T1000 (cell line): ENCODE data around the gene SF1.

ENCODE experiments used
- DNase-seq: peaks from one replicate; lab custom pipeline; 2025; ENCODE audit warnings: mixed read lengths; lab: John Stamatoyannopoulos, UW

The SF1 gene

DNA sequence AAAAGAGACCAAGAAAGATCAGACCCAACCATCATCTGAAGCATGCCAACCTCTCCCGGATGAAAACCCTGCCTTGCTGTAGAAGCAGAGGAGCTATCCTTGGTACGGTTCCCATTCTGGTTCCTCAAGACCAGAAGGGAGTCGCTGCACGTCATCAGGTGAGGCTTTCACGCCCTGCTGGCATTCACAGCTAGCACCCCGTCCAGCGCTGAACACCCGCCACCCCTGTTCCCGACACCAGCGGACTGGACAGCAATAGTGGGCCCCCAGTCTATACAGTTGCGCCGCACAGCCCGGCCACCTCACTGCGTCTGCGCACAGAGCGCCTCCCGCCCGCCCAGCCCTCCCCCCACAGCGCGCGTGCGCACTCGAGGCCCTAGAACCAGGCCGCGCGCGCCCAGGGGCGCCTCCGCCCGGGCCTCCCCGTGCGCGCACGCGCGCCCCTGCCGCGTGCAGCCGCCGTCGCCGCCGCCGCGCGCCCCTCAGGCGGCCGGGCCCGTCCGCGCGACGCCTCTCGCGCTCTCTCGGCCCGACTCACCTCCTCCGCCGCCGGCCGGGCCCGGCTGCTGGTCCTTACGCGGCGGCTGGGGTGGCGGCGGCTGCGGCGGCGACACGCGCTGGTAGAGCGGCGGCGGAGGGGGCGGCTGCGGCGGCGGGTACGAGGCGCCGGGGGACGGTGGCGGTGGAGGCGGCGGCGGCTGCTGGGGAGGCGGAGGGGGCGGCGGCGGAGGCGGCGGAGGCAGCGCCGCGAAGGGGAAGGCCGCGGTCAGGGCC lies 706 bp downstream of the SF1 start:
- peak; percentile 69 for DNase-seq

DNA sequence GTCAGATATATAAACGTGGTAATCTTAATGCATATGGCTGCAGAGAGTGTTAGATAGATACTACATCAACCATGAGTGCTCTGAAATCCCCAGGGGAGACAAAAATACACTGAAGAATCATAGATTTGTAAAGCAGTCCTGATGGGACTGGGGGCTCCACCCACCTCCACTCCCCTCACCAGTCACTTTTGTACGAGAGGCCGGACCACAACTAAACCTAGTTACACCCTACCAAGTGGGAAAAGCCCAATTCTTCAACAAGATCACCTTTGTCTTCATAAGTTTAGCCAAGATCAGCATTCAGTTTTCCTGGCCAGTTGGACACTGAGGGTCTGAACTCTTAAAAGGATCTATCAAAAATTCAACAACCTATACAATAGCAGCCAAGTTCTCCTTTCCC lies 1.5 kb downstream of the SF1 start:
- no peak for DNase-seq

DNA sequence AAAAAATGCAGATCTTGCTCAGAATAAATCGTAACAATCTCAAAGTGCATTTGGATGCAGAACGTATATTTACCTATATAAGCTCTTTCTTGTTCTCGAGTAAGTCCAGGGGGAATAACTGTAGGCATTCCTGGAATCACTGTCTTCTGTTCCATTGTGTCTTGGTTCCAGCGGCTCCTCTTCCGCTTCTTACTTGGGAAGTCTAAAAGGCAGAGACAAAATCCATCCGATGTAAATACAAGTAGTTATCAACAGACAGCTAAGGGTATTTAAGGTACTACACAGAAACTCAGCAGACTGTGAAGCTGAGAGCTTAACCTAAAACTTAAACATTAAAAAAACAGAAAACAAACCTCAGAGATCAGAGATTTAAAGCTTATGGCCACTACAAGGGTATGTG lies 1.9 kb downstream of the SF1 start:
- no peak for DNase-seq

DNA sequence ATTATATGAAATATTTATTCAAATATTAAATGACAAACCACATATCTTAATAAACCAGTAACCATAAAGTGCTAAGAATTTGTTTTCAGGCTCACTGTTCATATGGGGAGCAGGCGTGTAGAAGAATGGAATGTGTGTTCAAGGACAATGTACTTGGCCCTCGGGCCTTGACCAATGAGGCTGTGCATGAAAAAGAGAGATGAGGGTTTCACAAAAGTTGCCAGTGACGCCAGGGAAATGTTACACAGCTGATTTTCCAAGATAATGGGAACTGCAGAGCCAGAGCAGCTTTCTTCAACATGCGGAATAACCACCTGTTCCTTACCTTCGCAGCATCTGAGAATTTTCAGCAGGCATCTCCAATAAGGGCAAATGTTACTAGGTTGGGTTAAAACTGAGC lies 4.2 kb downstream of the SF1 start:
- DNase-seq, result no peak

DNA sequence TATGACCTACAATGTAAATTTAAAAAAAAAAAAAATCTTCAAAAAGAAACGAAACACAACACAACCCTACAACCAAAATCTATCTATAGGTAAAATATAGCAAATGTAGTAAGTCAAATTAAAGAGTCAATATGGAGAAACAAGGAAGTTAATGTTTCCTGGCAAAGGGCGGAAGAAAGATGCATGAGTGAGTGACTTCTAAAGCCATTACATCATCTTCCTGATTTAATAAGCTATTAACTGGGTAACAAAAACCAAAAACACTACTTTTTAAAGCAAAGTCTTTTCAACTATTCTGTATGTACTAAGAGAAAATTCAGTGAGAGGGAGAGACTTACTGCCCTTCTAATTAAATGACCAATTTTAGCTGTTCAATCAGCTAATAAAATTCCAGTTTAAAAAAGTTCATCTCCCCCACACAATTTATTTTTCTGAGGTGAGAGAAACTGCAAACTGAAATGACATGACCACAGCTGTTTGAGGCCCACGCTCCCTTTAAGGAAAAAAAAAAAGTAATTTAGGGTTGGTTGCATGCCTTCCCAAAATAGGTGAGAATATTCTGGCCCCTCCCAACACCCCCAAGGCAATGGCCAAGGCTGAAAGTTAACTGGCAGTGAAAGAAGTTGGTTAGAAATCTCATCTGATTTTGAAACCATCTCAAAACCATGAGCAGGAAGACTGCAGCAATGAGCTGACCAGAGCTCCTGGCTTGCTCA lies 5.9 kb downstream of the SF1 start:
- DNase-seq, result no peak

DNA sequence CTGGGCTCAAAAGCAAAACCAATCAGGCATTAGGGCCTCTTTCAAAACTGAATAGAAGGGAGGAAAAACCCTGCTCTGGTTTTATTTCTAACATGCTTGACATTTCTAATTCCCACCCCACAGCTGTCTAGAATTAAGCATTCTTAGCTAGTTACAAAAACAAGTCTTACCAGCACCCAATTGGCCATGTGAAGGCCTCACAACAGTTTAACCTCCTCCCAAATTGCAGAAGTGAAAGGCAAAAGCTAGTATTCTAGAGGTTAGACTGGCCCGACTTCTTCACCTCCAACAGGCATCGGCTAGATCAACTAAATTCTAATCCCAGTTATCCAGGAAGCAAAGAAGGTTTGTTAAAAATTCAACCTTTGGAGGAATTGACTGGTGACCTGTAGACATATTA lies 6.5 kb downstream of the SF1 start:
- no peak for DNase-seq

- DNase-seq, result no peak
These were observed 8.2 kb downstream of the SF1 start for GRCh38 chr11:64770120-64770519.

DNA sequence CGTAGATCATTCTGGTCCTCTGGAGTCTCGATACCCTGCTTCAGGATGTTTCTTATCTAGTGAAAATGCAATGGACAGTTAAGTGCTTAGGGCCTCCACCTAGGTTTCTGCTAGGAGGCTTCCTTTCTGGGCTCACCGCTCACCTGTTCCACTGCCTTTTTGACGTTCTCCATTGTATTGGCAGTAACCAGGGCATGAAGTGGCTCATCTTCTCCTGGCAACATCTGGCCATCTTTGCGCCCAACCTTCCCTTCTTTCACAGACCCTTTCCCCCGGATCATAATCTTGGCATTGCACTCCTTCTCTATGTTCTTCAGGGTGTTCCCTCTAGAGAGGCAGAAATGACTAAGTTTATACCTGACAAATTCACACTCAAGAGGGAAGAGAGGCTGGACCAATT lies 9.1 kb downstream of the SF1 start:
- no peak for DNase-seq

DNA sequence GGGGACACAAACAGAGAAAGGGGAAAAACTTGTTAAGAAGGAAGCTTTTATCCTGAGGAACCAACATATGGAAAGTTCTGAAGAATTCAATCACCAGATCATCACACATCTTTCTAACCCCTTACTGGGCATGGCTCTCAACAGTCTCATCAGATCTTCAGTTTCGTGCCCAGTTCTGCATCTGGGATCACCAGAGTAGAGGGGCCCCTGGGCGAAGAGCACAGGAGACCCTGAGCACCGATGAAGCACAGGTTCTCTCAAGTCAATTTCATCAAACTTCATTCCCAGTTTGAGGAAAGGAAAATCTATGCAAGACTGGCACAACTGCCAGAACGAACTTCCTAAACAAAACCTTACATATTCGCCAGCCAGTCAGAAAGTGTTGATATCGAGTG lies 10.0 kb downstream of the SF1 start:
- no peak for DNase-seq

GRCh38 chr11:64767344-64768299 lies 10.7 kb downstream of the SF1 start:
- no peak for DNase-seq

DNA sequence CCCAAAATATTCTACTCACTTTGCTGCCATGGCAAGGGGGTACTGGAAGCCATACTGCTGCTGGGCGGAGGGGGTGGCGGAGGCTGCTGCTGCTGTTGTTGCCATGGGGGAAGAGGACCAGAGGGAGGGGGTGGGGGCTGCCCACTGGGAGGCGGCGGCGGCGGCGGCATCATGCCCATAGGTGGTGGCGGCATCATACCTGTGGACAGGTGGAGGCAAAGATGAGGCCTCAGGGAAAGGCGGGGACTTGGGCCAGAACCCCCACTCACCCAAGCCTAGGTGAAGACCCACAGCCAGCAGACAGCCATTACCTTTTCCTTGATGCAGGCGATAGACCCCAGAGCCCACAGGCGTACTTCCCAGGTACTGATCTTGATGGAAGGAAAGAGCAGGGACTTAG lies 11.5 kb downstream of the SF1 start:
- DNase-seq, result no peak

DNA sequence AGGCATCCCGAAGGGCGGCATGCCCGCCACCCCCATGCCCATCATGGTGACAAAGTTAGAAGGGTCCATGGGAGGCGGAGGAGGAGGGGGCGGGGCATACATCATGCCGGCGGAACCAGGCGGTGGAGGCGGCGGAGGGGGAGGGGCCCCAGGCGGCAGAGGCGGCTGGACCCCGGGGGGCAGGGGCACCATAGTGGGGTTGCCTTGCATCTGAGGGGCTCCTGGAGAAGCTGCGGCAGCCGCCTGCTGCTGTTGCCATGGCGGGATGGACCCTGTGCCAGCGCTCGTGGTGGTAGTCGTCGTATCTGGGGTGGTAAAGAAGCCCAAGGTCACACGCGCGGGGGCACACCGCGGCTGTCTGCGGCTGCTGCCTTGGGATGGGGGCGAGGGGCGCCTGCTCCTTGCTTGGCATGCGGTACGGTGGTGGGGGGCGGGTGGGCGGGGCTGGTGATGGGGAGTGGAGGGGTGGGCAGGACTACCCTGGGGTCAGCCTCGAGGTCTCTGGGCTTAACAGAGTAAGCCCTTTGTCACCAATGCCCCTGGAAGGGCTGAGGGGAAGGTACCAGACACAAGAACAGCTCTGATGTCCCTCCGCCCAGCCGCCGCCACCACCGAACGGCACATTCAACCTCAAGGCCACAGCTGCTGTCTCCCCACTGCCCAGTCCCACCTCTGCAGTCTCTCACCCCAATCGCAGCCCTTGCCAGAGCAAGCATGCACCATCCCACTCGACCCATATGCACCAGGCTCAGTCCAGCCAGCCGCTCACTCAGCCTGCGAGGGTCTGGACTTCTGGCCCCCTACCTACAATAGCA lies 12.3 kb downstream of the SF1 start:
- DNase-seq, result no peak

DNA sequence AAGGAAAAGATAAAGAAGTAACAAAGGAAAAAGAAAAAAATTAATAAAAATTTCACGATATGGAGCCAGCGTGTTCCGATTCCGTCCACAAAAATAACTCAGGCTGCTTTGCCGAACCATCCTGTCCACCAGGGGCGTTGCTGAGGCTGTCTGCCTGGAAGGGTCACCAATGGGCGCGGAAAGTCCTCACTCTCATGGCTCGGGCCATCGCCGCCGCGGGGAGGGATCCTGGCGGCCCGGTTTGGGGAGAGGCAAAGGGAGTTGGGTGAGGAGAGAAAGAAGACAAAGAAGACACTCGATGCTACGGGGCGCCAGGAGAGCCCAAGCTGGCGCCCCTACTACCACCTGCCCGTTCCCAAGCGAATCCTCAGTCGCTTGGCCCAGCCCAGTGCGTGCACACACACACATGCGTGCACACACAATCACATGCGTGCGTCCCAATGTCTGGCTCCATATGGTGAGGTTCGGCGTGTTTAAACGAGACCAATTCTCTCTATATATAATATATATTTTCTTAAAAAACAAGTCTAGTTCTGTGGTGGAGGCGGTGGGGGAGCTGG lies 13.0 kb downstream of the SF1 start:
- no peak for DNase-seq

GRCh38 chr11:64764753-64765152 lies 13.6 kb downstream of the SF1 start:
- DNase-seq, result no peak

GRCh38 chr11:64764040-64764611 lies 14.2 kb downstream of the SF1 start:
- no peak for DNase-seq

GRCh38 chr11:64763526-64764039 lies 14.8 kb downstream of the SF1 start:
- no peak for DNase-seq

DNA sequence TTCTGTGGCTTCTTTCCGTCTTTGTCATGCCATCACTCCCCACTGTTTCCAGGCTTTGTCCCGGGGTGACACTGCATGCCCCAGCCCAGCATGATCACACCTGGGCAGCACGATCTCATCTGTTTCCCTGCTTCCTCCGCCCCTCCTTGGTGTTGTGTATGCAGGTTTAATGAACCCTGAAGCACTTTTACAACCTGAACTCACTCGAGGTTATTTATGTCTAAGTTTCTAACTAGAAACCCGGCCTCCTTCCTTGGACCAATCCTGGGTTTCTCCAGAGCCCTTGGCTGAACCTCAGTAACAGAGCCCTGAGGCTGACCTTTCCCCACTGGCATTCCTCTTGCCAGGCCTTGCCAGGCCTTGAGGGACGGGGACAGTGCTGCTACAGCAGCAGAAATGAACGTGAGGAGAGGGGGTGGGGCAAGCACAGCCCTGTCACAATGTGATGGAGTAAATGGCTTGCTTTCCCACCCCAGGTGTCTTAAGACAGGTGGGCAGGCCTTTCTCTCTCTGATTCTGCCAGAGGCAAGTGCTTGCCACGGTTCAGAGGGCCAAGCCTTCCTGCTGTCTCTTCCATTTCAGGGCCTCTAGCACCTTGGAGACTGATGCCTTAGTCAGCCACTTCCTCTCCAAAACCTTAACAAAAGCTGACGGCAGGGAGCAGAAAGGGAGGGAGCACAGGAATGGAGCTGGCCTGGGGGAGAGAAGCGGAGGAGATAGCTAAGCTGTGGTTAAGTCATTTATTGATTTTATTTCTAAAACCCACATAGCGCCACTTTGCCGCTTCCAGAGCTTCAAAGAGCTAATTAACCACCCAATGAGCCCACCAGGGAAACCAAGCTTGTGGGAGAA lies 15.4 kb downstream of the SF1 start:
- DNase-seq, result no peak

DNA sequence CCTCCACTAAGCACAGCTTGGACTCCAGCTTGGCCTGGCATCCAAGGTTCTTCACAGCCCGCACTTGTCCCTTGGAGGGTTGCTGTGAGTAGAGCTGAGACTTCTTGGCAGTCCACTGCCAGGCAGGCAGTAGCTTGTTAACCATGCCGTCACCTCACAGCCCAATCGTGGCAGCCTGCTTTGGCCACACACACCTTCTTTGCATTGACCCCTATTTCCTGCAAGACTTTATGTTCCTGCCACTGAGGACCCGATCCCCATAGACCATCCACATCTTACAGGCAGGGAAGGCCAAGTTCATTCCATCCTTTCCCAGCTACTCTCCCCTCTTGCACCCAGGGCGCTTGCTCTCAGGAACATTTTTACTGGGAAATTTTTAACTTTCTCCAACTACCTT lies 16.1 kb downstream of the SF1 start:
- DNase-seq, result no peak

DNA sequence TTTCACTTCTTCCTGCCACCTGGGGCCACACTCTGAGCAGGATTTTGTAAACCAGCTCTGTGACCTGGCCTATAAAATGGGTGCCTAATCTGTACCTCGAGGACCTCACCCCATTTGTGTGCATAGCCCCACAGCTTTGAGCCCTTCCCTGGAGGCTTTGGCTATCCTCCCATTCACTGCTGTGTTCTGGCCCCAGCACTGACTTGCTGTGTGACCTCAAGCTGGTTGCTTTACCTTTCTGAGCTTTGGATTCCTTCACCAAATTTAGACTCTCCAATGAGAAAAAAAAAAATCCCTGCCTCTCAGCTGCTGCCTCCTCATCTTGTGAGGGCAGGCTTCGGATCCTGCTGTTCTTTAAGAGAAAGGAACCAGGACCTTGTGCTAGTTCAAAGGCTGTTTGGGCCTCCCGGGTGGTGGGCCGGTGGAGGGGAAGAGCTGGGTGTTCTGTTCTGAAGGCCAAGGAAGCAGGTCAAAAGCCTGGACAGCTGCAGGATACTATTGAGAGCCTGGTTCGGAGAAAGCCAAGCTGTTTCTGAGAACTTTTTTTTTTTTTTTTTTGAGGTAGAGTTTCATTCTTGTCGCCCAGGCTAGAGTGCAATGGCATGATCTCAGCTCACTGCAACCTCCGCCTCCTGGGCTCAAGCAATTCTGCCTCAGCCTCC lies 17.5 kb downstream of the SF1 start:
- no peak for DNase-seq
